HG03103 (cell line): ENCODE data around the gene SYDE2.
A peak's percentile ranks its signal among the peaks of the same experiment; 100 is the strongest.

Experiments used
- ATAC-seq: cut with Tn5 transposase; IDR thresholded peaks from one replicate; pipeline ENCODE4 v1.9.1; 2021; ENCODE audit warnings: low read depth; ENCODE audit not compliant: unreplicated experiment

The SYDE2 gene

DNA sequence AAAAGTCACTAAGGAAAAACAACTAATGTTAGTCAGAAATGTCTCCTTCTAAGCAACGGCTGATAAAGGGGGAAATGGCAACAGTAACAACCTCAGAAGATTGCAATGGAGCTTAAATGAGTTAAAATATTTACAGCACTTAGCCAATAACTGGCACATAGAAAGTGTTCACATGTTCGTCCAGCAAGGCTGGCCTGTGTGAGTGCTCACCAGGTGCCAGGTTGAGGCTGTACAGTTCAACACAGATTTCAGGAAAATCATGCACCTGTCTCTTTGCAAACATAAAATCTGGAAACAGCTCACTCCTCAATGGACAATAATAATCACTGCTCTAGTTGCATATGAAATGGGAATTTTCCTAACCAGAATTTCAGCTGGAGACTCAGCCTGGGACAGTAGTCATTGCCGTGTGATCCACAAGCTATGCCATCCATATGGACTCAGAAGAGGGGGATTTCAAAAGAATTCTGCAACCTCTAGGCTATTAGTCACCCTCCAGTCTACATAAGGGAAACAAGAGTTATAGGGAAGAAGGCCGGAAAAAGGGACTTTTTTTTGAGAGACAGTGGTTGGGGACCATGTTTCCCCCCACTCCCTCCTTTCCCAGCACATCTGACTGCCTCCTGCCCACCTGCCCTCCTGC lies 68.6 kb downstream of the SYDE2 start:
- ATAC-seq: no peak

DNA sequence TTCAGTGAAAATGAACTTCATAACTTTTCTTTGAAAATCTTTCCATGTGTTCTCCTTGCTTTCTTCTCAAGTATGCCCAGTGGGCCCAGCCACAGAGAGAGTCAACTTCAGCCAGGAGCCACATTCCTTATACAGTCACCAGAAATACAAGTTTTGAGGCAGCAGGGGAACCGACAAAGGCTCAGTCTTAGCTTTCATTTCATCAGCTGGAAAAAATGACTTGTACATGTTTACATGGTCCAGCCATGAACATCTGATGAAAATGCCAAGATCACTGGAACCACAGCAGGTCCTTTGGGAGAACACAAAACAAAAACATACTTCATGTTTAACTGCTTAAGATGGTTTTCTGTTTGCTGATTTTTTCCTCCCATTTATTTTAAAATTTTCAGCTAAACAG lies 72.5 kb downstream of the SYDE2 start:
- ATAC-seq: no peak

DNA sequence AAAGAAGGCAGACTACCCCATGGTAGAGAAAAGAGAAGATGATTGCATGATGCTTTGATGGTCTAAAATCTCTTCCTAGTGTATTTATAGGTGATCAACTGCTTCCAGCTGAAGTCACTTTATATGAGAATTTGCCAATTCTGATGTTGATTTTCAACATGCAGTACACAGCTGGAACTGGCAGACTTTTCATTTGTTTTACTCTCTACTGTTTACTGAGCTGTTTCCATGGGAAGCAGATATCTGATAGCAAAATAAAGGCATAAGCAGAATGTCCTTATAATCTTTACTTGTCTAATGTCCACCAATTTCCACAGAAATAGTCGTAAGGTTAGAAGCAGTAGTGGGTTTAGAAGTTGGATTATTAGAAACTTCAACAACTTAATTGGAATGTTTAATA lies 74.9 kb downstream of the SYDE2 start:
- ATAC-seq: no peak

DNA sequence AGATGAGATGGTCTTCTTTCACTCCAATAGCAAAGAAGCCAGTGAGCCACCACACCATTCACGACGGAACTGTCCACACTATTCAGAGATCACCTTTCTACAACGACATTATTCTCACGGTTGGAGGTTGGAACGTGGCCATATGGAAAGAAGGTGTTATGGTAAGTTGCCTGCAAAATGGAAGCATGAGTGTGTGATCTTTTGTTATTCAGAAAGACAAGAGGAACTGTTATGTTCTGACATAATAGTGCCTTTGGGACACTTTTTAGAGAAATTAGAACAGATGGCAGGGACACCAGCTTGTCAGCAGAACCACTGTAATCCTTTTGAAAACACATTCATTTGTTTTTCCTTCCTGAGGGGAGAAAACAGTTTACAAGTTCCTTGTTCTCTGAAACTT lies 76.7 kb downstream of the SYDE2 start:
- no peak for ATAC-seq

DNA sequence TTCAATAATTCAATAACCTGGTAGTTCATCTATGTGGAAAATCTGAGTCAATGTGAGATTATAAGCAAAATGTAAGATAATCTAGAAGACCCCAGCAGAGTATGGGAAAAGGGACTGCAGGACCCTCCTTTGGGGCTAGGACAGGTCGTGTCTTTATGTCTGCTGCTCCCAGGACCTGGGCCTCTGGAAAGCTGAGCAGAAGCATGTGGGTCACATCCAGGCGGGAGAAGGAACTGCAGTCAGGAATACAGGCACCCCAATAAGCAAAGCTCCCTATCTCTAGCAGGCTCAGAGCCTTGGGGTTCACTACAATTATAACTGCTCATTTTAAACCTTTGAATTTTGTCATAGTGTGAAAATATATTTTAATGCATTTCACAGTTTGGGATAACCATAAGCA lies 78.6 kb downstream of the SYDE2 start:
- no peak for ATAC-seq

DNA sequence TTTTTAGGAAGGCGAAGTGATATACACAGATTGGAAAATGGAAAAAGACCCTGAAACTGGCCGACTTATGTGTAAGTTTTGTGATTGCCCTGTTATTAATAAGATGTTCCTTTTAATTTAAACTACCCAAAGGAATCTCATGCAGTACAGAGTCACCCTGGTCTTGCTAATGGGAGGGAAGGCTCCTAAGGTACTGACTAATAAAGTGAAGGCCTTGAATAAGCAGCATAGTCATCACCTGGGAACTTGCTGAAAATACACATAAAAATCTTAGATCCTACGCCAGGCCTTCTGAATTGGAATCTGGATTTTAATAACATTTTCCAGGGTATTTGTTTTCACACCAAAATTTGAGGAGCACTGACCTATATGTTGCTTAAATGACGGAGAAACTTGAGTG lies 79.1 kb downstream of the SYDE2 start:
- no peak for ATAC-seq

DNA sequence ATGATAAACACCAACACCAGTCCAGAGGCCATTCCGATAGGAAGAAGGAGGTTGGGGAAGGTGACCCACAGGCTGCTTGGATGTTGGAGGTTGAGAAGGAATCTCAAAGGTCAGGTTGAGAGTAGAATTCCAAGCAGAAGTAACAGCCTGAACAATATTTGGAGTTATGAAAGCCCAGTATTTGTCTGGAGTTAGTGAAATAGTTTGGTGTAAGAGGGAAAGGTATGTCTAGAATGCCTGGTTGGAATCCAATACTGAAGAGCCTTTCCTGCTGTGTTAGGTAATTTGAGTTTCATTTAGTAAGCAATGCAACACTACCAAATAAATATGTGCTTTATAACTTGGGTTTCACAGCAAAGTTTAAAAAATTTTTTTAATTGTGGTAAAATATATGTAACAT lies 82.1 kb downstream of the SYDE2 start:
- ATAC-seq: no peak

DNA sequence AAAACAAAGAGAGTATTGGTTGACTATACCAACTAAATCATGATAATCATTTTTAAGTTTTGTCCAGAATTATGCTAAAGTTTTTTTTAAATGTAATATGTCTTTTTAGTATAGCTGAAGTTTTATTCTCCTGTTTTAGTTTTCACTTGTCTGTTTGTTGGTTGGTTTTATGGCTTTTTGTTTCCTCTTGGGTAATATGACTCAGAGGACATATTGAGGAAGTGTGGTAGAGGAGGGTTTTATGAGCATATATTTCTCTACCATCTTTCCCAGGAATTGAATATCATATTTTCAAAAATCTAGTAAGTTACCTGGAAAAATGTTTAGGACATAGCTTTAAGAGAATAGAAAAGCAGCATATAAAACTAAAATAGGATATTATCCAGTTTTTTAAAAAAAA lies 84.0 kb downstream of the SYDE2 start:
- ATAC-seq: no peak

DNA sequence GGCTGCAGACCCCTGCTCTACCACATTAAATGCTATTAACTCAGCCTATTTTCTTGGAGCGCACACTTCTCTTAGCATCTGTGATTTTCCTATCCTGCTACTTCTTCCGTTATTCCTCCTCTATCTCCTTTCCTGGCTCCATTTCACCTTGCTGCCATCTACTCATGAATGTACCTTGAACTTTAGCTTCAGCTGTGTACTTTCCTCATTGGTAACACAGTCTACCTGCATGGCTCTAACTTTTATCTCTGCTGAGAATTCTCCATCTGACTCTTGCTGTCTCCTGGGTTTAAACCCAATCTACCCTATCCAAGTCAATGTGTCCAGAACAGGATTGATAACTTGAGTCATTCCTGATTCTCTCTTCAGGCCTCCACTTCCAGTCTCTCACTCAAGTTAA lies 84.9 kb downstream of the SYDE2 start:
- ATAC-seq: no peak

DNA sequence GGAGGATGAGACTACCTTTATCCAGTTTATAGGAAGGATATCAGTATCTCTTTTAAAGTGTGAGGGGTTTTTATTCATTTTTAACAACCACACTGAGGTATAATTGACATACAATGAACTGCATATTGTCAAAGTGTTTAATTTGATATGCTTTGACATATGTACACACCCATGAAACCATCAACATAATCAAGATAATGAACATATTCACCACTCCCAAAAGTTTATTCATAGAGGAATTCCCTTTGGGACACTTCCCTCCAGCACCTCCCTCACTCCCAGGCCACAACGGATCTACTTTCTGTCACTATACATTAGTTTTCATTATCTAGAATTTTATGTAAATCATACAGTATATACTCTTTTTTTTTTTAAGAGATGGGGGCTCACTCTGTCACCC lies 89.1 kb downstream of the SYDE2 start:
- no peak for ATAC-seq

DNA sequence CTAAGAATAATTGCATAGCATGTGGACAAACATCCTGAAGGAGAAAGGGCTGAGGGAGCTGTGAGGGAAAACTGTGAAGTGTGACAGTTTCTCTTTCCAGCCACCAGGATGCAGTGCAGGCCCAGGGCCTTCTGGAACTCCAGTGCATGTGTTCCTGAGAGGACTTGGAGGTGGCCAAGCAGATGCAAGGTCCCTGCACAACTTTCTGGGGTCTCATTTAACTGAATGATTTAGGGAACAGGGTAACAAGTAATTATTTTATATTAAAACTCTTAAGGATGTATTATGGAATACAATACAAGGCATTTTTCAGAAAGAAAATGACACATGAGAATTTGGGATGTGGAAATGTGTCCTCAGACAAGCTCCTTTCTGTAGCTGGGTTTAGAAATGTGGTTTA lies 91.3 kb downstream of the SYDE2 start:
- peak; percentile 76 for ATAC-seq
